ENCODE measurements around the gene CCDC70.

CCDC70 gene

GRCh38 chr13:51829568-51829899 lies 32.2 kb upstream of the CCDC70 start:
- DNase-seq (ENCODE audit: low read depth), result no peak

- DNase-seq (ENCODE audit: low read depth), result no peak
Observed at GRCh38 chr13:51831519-51831918, 30.2 kb upstream of the CCDC70 start.

GRCh38 chr13:51832471-51833152 lies 29.2 kb upstream of the CCDC70 start:
- DNase-seq (ENCODE audit: low read depth), result no peak

- DNase-seq (ENCODE audit: low read depth), result no peak
Observed at GRCh38 chr13:51833980-51834379, 27.8 kb upstream of the CCDC70 start.

GRCh38 chr13:51834581-51835171 lies 27.1 kb upstream of the CCDC70 start:
- DNase-seq (ENCODE audit: low read depth), result no peak

GRCh38 chr13:51837016-51837415 lies 24.8 kb upstream of the CCDC70 start:
- no peak for DNase-seq (ENCODE audit: low read depth)

GRCh38 chr13:51838240-51838846 lies 23.4 kb upstream of the CCDC70 start:
- no peak for DNase-seq (ENCODE audit: low read depth)

GRCh38 chr13:51839711-51840540 lies 21.8 kb upstream of the CCDC70 start:
- peak; percentile 70 for DNase-seq (ENCODE audit: low read depth)

GRCh38 chr13:51840917-51841316 lies 20.9 kb upstream of the CCDC70 start:
- DNase-seq (ENCODE audit: low read depth), result no peak

DNA sequence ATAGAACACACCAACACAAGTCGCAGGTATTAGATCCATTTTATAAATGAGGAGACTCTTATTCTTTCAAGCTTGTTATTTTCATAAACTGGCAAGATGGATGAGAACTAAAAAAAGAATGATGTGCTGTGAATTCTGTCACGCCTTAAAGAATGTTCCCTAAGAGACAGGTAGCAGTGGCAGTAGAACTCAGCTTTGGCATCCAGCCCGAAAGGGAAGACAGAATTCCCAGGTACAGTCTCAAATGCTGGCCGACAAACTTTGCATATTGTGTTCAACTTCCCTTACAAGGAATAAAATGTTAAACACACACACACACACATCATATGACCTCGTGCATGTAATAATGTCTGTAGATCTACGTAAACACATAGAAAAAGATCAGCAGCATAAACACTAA lies 20.0 kb upstream of the CCDC70 start:
- DNase-seq (ENCODE audit: low read depth), result no peak

DNA sequence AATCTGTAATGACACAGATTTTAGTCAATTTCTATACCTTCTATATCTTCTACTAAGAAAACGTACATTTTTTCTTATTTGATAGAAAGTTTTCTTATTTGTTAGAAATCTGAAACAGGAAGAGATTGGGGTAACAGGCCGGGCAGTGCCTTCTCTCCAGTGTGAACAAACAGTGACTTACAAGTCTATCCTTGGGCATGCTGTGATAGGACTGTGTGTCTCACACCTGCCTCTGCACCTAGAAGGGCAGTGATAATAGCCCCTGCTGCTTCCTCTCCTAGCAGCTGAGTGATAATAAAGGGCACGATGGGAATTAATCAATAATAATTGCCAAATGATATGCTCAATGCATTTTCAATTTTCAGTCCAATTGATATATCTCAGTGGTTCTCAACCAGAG lies 18.2 kb upstream of the CCDC70 start:
- DNase-seq (ENCODE audit: low read depth), result no peak

DNA sequence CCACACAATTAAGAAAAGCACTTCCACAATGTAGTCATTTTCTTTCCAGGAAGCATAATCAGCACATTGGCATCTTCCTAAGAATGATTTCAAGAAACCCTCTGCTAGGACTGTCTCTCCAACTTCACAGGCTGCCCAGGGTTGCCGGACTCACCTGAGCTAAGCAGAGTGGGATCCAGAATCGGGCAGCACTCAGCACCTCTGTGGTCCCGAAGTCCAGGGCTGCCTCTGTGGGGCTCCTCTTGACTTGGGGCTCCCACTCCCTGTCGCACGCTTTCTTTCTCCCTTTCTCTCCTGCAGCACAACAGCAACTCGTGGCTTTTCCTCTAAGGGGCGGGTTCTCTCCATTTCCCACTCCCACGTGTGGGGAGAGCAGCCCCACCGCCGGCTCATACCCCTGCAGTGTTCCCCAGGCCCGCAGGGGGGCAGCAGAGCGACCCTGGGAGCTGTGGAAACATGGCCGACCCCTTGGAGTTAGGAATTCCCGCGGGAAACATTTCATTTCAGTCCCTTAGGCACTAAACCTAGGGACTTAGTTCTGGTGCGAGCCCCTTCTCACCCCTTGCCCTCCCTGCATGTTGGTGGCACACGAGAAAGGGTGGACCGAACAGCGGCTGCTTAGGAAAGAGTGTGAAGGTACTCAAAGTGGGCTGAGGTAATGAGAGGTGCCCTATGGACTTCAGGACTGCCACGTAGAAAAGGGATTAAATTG lies 16.8 kb upstream of the CCDC70 start, which contains the start of gene TMEM272:
Gene TMEM272 (minus strand): TSS at position 316 of the 712 bp plus-strand sequence. CDS start 6,647 bp downstream, outside the sequence.
- peak; percentile 31 for DNase-seq (ENCODE audit: low read depth)

DNA sequence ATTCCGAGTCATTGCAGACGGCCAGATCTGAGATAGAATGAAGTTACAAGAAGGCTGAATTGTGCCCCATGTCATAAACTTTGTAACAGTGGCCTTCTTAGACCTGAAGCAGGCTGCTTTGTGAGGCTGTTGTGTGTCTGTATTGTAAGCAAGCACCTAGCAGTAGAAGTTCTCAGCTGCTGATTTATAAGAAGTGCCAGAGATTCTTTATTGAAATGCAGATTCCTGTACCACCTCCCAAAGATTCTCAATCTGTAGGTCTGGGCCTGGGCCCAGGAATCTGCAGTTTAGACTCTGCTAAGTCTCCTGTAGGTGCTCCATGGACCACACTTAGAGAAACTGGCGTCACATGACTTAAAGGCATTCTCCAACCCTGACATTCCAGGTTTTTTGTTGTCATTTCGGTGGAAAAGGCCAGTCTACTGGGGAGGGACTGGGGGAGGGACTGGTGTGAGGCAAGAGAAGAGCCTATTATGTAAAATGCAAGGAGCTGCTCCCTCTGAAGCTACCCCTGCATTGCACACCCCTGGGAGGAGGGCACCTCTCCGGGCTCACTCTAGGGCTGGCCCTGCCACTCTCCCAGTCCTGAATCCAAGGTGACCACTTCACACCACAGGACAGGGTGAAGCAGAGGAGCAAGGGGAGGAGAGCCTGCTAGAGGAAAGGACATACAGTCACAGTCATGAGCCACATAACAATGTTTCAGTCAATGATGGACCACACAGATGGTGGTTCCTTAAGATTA lies 16.0 kb upstream of the CCDC70 start:
- no peak for DNase-seq (ENCODE audit: low read depth)

DNA sequence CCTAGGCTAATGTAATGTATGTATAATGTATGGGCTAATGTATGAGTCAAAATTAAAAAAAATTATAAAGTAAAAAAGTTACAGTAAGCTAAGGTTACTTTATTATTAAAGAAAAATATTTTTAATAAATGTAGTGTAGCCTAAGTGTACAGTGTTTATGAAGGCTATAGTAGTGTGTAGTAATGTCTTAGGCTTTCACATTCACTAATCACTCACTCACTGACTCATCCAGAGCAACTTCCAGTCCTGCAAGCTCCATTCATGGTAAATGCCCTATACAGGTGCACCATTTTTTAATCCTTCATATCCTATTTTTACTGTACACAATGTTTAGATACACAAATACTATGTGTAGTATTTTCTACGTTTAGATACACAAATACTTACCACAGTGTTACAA lies 15.0 kb upstream of the CCDC70 start:
- DNase-seq (ENCODE audit: low read depth), result no peak

DNA sequence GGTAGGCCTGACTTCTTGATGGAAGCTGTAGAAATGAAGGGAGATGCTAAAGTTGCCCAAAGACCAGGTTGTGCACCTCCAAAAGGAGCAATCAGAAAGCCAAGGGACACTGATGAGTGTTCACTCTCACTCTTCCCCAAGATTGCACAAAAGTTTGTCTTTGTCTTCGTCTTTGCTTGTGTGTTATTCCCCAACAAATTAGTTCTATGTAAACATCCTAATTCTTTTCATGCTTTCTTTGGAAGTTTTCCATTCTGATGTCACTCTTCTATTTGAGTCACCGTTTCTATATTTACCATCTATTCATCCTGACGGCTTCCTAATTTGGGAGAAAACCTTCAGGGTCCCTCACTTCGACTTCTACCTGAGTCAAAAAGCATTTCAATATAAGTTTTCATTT lies 13.1 kb upstream of the CCDC70 start:
- no peak for DNase-seq (ENCODE audit: low read depth)

DNA sequence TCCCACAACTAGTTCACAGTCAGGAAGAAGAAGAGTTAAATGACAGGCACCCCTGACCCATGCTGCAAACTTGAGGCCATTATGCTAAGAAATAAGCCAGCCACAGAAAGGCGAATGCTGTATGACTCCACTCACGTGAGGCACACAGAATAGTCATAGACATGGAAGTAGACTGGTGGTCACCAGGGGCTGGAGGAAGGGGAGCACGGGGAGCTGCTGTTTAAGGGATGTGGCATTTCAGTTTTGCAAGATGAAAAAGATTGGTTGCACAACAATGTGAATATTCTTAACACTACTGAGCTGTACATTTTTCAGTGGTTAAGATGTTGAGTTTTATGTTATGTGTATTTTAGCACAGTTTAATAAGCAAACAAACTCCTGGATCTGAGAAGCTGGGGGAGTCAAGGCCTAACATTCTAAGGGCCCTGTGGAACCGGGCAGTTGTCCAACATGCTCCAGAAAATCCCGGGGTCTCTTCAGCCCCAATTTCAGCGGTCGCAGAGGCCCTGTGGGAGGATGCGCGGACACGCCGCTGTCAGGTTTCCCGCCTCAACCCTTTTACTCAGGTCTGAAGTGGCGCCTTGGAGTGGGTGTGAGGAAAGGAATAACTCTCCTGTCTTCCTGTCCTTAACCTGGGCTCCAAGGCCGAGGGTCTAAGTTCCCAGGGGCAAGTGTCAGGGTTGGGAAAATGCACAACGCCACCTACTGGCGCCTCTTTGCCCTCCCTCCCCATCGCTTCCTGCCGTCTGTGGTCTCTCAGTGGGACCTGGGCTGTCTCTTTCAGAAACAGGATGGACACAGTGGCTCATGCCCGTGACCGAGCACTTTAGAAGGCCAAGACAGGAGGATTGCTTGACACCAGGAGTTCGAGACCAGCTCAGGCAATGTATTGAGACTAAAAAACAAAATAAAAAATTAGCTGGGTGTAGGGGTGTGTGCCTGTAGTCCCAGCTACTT lies 12.3 kb upstream of the CCDC70 start:
- peak; percentile 50 for DNase-seq (ENCODE audit: low read depth)

- no peak for DNase-seq (ENCODE audit: low read depth)
Observed at GRCh38 chr13:51856027-51856736, 5.6 kb upstream of the CCDC70 start.

GRCh38 chr13:51856998-51857397 lies 4.8 kb upstream of the CCDC70 start:
- no peak for DNase-seq (ENCODE audit: low read depth)

GRCh38 chr13:51858433-51859247 lies 3.1 kb upstream of the CCDC70 start:
- no peak for DNase-seq (ENCODE audit: low read depth)
